HCT116 (cell line): ENCODE results near the gene TSPAN31. TPM values are rescaled to one million over a fixed set of nuclear protein-coding genes. Genes with fewer than 3 reads are reported as not detected.

Experiments
- ATAC-seq: fragments of 200-7000 bp; cut with Tn5 transposase; 2 replicates; pipeline ENCODE4 v1.9.1; 2020; ENCODE audit warnings: mild to moderate bottlenecking, moderate library complexity
- BruUV-seq: library from RNA; stranded (reverse); fragments of 400-500 nt; replicated peaks from 2 replicates; lab custom pipeline; 2021; lab: Mats Ljungman, UMichigan
- CTCF ChIA-PET: fragments of 300-600 bp; sonication (Branson Sonifier 250); formaldehyde crosslinking; loops from one replicate; lab custom pipeline; 2021; ENCODE audit warnings: antibody characterized with exemption; lab: Charles Lee
- POLR2A ChIA-PET: fragments of 300-600, 350-600 bp; sonication (Branson Sonifier 250); formaldehyde crosslinking; loops from one replicate; lab custom pipeline; 2021; ENCODE audit warnings: antibody characterized with exemption; lab: Charles Lee
- RAD21 ChIA-PET, 2 experiments: fragments of 300-600 bp; sonication (Branson Sonifier 250); formaldehyde crosslinking; loops; one replicate each; lab custom pipeline; 2023; ENCODE audit warnings: low total read pairs in 2 of 2; ENCODE audit not compliant: uncharacterized antibody in 2 of 2, unreplicated experiment in 2 of 2, low non-redundant PET in 1 of 2; lab: Charles Lee
- DNase-seq: peaks from one replicate; pipeline ENCODE4 v3.0.0-alpha.2; 2010; ENCODE audit warnings: low read depth, low spot score
- H2AFZ ChIP-seq: fragments of 200-600 bp; shearing (Covaris generic), sonication (generic); 2 replicates; pipeline ENCODE4 v1.6.1; 2017; ENCODE audit warnings: low read depth, mixed run types, mixed read lengths, antibody characterized with exemption, low read length; ENCODE audit not compliant: poor library complexity, severe bottlenecking
- H3K27ac ChIP-seq: 2 replicates; pipeline ENCODE4 v1.5.1; 2012; ENCODE audit warnings: low read depth, low read length
- H3K27me3 ChIP-seq: fragments of 200-600 bp; sonication (generic); 2 replicates; pipeline ENCODE4 v1.6.1; 2016; ENCODE audit warnings: mixed run types, low read length, mixed read lengths; ENCODE audit not compliant: insufficient read depth
- H3K36me3 ChIP-seq, 2 experiments: fragments of 200-500 bp in 1 of 2; fragments of 200-600 bp in 1 of 2; sonication (Bioruptor generic) in 1 of 2; sonication (generic) in 1 of 2; 2 replicates each; pipeline versions ENCODE4 v1.5.1 to v1.6.1; 2014 to 2016; ENCODE audit warnings: low read length in 2 of 2, inconsistent platforms in 1 of 2, mixed read lengths in 1 of 2, mixed run types in 1 of 2; ENCODE audit not compliant: insufficient read depth in 2 of 2, control insufficient read depth in 1 of 2
- H3K4me1 ChIP-seq, 2 experiments: fragments of 200-600 bp in 1 of 2; sonication (generic) in 1 of 2; 2 replicates each; pipeline versions ENCODE4 v1.5.1 to v1.6.1; 2012 to 2017; ENCODE audit warnings: low read length in 2 of 2, inconsistent platforms in 1 of 2, mild to moderate bottlenecking in 1 of 2, mixed read lengths in 1 of 2, mixed run types in 1 of 2, moderate library complexity in 1 of 2; ENCODE audit not compliant: insufficient read depth in 2 of 2, control insufficient read depth in 1 of 2
- H3K4me2 ChIP-seq: fragments of 200-600 bp; sonication (generic); 2 replicates; pipeline ENCODE4 v1.6.1; 2017; ENCODE audit warnings: mixed run types, low read length, mixed read lengths
- H3K4me3 ChIP-seq, 2 experiments: fragments of 200-600 bp in 1 of 2; sonication (generic) in 1 of 2; replicated peaks in 1 of 2; 2 replicates each; pipeline ENCODE4 v1.5.1; 2011 to 2016; ENCODE audit warnings: low read length in 2 of 2, control low read depth in 1 of 2, low read depth in 1 of 2, mild to moderate bottlenecking in 1 of 2, mixed read lengths in 1 of 2, mixed run types in 1 of 2
- H3K79me2 ChIP-seq: fragments of 200-600 bp; sonication (generic); 2 replicates; pipeline ENCODE4 v1.6.1; 2017; ENCODE audit warnings: mild to moderate bottlenecking, mixed run types, low read length, moderate library complexity, mixed read lengths; ENCODE audit not compliant: insufficient read depth
- H3K9ac ChIP-seq: fragments of 200-600 bp; sonication (generic); 2 replicates; pipeline ENCODE4 v1.6.1; 2016; ENCODE audit warnings: low read length, mixed read lengths
- H3K9me2 ChIP-seq: fragments of 200-600 bp; sonication (generic), shearing (Covaris generic); 2 replicates; pipeline ENCODE4 v1.6.1; 2017; ENCODE audit warnings: mixed run types, mild to moderate bottlenecking, moderate library complexity; ENCODE audit not compliant: insufficient read depth
- H3K9me3 ChIP-seq, 2 experiments: fragments of 200-500 bp in 1 of 2; fragments of 200-600 bp in 1 of 2; sonication (Bioruptor generic) in 1 of 2; sonication (generic) in 1 of 2; 2 replicates each; pipeline ENCODE4 v1.6.1; 2014 to 2017; ENCODE audit warnings: low read length in 2 of 2, mixed read lengths in 2 of 2, inconsistent platforms in 1 of 2, low read depth in 1 of 2, mild to moderate bottlenecking in 1 of 2, mixed run types in 1 of 2, moderate library complexity in 1 of 2; ENCODE audit not compliant: control insufficient read depth in 1 of 2, insufficient read depth in 1 of 2
- H4K20me1 ChIP-seq: fragments of 200-600 bp; sonication (generic), shearing (Covaris generic); 2 replicates; pipeline ENCODE4 v1.6.1; 2017; ENCODE audit warnings: mixed run types, mild to moderate bottlenecking, moderate library complexity; ENCODE audit not compliant: insufficient read depth
- CBX3 ChIP-seq: IDR thresholded peaks from 2 replicates; pipeline ENCODE4 v1.6.1; 2012; ENCODE audit warnings: low read depth
- CTCF ChIP-seq, 3 experiments: fragments of 200-600 bp in 1 of 3; sonication (generic) in 1 of 3; IDR thresholded peaks in 2 of 3; conservative IDR thresholded peaks in 1 of 3; 2 replicates each; pipeline ENCODE4 v1.5.1; 2012 to 2017; ENCODE audit warnings: low read depth in 2 of 3, low read length in 2 of 3, antibody characterized with exemption in 1 of 3, borderline replicate concordance in 1 of 3, control low read depth in 1 of 3, mild to moderate bottlenecking in 1 of 3, mixed read lengths in 1 of 3, mixed run types in 1 of 3, moderate library complexity in 1 of 3; ENCODE audit not compliant: insufficient read depth in 1 of 3
- EGR1 ChIP-seq: IDR thresholded peaks from 2 replicates; pipeline ENCODE4 v1.6.1; 2012; ENCODE audit warnings: low read depth
- ELF1 ChIP-seq: IDR thresholded peaks from 2 replicates; pipeline ENCODE4 v1.6.1; 2012; ENCODE audit warnings: low read depth, borderline replicate concordance
- EZH2 ChIP-seq: fragments of 200-600 bp; sonication (generic); IDR thresholded peaks from 2 replicates; pipeline ENCODE4 v1.6.1; 2017; ENCODE audit warnings: antibody characterized with exemption, mixed run types
- EZH2phosphoT487 ChIP-seq: fragments of 200-600 bp; IDR thresholded peaks from 2 replicates; pipeline ENCODE4 v1.6.1; 2018; ENCODE audit warnings: antibody characterized with exemption, borderline replicate concordance
- RAD21 ChIP-seq: IDR thresholded peaks from 2 replicates; pipeline ENCODE4 v1.6.1; 2012; ENCODE audit warnings: low read depth, mild to moderate bottlenecking
- SP1 ChIP-seq: IDR thresholded peaks from 2 replicates; pipeline ENCODE4 v1.6.1; 2012; ENCODE audit warnings: low read depth
- SRF ChIP-seq: IDR thresholded peaks from 2 replicates; pipeline ENCODE4 v1.6.1; 2012; ENCODE audit warnings: low read depth
- YY1 ChIP-seq: IDR thresholded peaks from 2 replicates; pipeline ENCODE4 v1.6.1; 2011; ENCODE audit warnings: low read length, low read depth, moderate library complexity, mild to moderate bottlenecking; ENCODE audit not compliant: insufficient replicate concordance; ENCODE audit errors: extremely low read depth
- intact Hi-C: fragments of 100-400 bp; cut with micrococcal nuclease; formaldehyde crosslinking; loops from 2 replicates; pipeline ENCODE4 v1.10.0; 2022
- total RNA-seq: library from RNA; stranded (reverse); gene quantifications from one replicate; pipeline ENCODE4 v1.2.1, GENCODE V29; 2021; ENCODE audit not compliant: unreplicated experiment
- TF ChIP-seq, protein P1 (sequence below): IDR thresholded peaks from 2 replicates; pipeline ENCODE4 v1.6.1; 2012; ENCODE audit warnings: low read depth
- TF ChIP-seq, protein P2 (sequence below): IDR thresholded peaks from 2 replicates; pipeline ENCODE4 v1.6.1; 2012

Gene TSPAN31
- total RNA-seq, 1 experiment from 2014 or later, result 14.9 TPM

DNA sequence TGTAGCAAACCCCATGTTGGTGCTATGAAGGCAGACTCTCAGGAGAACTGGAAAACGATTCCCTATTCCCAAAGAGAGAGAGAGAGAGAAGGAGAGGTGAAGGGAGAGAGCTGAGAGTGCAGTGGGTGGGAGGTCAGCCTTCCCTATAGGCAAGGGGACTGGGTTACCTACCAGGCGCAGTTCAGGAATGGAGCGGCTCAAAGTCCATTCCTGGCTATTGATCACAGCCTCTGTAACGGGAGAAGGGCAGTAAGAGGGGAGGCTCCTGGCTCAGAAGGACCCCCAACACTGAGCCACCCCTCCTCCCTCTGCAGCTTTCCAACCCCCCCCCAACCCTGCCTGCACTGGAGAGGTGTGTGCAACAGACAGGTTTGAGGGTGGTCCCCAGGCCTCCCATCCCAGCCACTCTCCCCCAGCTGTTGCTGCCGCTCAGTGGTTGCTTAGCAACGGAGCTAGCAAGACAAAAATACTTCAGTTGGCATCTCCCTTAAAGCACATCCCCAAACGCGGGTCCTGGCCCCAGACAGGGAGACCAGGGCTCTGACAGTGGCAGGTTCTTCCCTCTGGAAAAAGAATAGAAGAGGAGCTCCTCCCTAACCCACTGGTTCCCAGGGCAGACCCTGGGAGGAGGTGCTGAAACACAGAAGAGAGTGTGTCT is 9.5 kb upstream of the TSPAN31 start:
- Histone ChIP-seq H3K36me3 (peaks cover 0 to 11% of the 10 kb centered on the region in 2 experiments; a peak in 3 of 4 replicates), H3K9me2 (no peaks in the 10 kb centered on the region), H3K27ac (no peak overlapping the region), H3K4me2 (no peak overlapping the region), H3K4me3 (no peak overlapping the region), H3K4me1 (no peaks in the 10 kb centered on the region), H3K79me2 (no peaks in the 10 kb centered on the region), H4K20me1 (no peaks in the 10 kb centered on the region), H3K9ac (no peak overlapping the region), H3K27me3 (no peaks in the 10 kb centered on the region), H3K9me3 (no peaks in the 10 kb centered on the region), H2AFZ (no peak overlapping the region)
- ChIA-PET RAD21 (no interaction called here), POLR2A (no interaction called here), CTCF (no interaction called here)
- DNase-seq (no peak), ATAC-seq (no peak)
- no peak for TF ChIP-seq SP1
- no peak for TF ChIP-seq EZH2
- no peak for TF ChIP-seq RAD21
- no peak for TF ChIP-seq CTCF (IDR thresholded peaks at IDR 0.05 in 2 of 3, conservative IDR thresholded peaks at IDR 0.05 in 1 of 3; ENCODE audit: borderline replicate concordance in 1 of 3, insufficient read depth in 1 of 3, low read depth in 2 of 3, low read length in 2 of 3)
- no peak for TF ChIP-seq EGR1
- no peak for TF ChIP-seq CBX3
- no peak for TF ChIP-seq EZH2phosphoT487
- no peak for TF ChIP-seq ELF1
- TF ChIP-seq YY1, result no peak
- TF ChIP-seq SRF, result no peak
- TF ChIP-seq, protein P1, sequence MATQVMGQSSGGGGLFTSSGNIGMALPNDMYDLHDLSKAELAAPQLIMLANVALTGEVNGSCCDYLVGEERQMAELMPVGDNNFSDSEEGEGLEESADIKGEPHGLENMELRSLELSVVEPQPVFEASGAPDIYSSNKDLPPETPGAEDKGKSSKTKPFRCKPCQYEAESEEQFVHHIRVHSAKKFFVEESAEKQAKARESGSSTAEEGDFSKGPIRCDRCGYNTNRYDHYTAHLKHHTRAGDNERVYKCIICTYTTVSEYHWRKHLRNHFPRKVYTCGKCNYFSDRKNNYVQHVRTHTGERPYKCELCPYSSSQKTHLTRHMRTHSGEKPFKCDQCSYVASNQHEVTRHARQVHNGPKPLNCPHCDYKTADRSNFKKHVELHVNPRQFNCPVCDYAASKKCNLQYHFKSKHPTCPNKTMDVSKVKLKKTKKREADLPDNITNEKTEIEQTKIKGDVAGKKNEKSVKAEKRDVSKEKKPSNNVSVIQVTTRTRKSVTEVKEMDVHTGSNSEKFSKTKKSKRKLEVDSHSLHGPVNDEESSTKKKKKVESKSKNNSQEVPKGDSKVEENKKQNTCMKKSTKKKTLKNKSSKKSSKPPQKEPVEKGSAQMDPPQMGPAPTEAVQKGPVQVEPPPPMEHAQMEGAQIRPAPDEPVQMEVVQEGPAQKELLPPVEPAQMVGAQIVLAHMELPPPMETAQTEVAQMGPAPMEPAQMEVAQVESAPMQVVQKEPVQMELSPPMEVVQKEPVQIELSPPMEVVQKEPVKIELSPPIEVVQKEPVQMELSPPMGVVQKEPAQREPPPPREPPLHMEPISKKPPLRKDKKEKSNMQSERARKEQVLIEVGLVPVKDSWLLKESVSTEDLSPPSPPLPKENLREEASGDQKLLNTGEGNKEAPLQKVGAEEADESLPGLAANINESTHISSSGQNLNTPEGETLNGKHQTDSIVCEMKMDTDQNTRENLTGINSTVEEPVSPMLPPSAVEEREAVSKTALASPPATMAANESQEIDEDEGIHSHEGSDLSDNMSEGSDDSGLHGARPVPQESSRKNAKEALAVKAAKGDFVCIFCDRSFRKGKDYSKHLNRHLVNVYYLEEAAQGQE, result no peak
- TF ChIP-seq, protein P2, sequence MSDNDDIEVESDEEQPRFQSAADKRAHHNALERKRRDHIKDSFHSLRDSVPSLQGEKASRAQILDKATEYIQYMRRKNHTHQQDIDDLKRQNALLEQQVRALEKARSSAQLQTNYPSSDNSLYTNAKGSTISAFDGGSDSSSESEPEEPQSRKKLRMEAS, result no peak
- BruUV-seq, result no TSS peak
- intact Hi-C loops, result no loop called here
